ENCODE results near the gene REC8. TPM values are rescaled to one million over a fixed set of nuclear protein-coding genes. Genes with fewer than 3 reads are reported as not detected.

Gene REC8
- total and polyA plus RNA-seq, 2 of the 13 experiments (the other 11 are each of a cell fraction or from before 2014, with no cell fraction given), result 3.4 to 14.7 TPM

DNA sequence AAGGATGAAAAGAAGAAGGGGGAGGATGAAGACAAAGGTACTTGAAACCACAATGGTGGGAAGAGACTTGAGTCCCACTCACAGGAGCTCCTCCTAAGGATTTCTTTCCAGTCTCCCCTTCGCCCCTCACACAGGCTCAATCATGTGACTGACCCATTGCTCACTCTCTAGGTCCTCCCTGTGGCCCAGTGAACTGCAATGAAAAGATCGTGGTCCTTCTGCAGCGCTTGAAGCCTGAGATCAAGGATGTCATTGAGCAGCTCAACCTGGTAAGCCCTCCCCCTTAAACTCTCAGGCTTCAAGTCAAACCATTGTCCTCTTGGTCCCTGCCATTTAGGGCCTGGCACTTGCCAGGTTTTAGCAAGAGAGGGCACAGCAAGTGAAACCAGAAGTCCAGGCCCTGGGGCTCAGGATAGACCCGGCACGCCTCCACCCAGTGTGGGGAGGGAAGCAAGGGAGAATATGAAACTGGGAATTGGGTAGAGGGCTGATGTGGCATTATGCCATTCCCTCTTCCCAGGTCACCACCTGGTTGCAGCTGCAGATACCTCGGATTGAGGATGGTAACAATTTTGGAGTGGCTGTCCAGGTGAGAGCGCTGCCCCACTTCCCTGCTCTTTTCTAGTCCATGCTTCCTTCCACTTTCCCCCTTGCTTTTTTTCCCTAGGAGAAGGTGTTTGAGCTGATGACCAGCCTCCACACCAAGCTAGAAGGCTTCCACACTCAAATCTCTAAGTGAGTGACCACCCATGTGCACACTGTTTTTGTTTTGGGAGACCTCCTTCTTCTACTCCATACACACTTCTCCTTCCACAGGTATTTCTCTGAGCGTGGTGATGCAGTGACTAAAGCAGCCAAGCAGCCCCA lies 34.1 kb upstream of the REC8 start (continued):
- TF ChIP-seq RFXAP (CRISPR knock-in tag; IDR thresholded peaks at IDR 0.05; ENCODE audit: borderline replicate concordance) (no peak), ERF (CRISPR knock-in tag; IDR thresholded peaks at IDR 0.05) (no peak), CENPT (CRISPR knock-in tag; IDR thresholded peaks at IDR 0.05; ENCODE audit: low read depth) (peak; percentile 56; the same call in 1 of the 2 replicates), ZFP62 (CRISPR knock-in tag; IDR thresholded peaks at IDR 0.05) (no peak), TARDBP (CRISPR knock-in tag; IDR thresholded peaks at IDR 0.05) (0 out of 2 replicates have a peak, but pooled peaks have one; percentile 34), POLR2G (IDR thresholded peaks at IDR 0.05; ENCODE audit: low read depth, low read length) (peak; percentile 31), SMAD9 (CRISPR knock-in tag; IDR thresholded peaks at IDR 0.05) (no peak), ZNF713 (CRISPR knock-in tag; IDR thresholded peaks at IDR 0.05) (no peak), EHMT2 (IDR thresholded peaks at IDR 0.05; ENCODE audit: borderline replicate concordance, low read depth, low read length) (no peak), BHLHE40 (IDR thresholded peaks at IDR 0.05; ENCODE audit: low read length) (peak; percentile 1; the same call in 1 of the 2 replicates), GATA4 (IDR thresholded peaks at IDR 0.05; ENCODE audit: borderline replicate concordance, low read depth) (0 out of 2 replicates have a peak, but pooled peaks have one; percentile 31), PCBP2 (optimal IDR thresholded peaks at IDR 0.05; ENCODE audit: low read depth, low read length, poor library complexity, severe bottlenecking) (peak; percentile 31), PAF1 (CRISPR knock-in tag; IDR thresholded peaks at IDR 0.05) (no peak), ZNF263 (CRISPR knock-in tag; IDR thresholded peaks at IDR 0.05) (0 out of 2 replicates have a peak, but pooled peaks have one; percentile 30), LCORL (IDR thresholded peaks at IDR 0.05) (no peak), LCORL (CRISPR knock-in tag; IDR thresholded peaks at IDR 0.05) (no peak), ARNT (IDR thresholded peaks at IDR 0.05) (no peak), ZSCAN20 (CRISPR knock-in tag; IDR thresholded peaks at IDR 0.05; ENCODE audit: borderline replicate concordance) (no peak)
- TF ChIP-seq, protein P1, sequence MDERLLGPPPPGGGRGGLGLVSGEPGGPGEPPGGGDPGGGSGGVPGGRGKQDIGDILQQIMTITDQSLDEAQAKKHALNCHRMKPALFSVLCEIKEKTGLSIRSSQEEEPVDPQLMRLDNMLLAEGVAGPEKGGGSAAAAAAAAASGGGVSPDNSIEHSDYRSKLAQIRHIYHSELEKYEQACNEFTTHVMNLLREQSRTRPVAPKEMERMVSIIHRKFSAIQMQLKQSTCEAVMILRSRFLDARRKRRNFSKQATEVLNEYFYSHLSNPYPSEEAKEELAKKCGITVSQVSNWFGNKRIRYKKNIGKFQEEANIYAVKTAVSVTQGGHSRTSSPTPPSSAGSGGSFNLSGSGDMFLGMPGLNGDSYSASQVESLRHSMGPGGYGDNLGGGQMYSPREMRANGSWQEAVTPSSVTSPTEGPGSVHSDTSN (CRISPR knock-in tag; IDR thresholded peaks at IDR 0.05), result no peak
- TF ChIP-seq, protein P2, sequence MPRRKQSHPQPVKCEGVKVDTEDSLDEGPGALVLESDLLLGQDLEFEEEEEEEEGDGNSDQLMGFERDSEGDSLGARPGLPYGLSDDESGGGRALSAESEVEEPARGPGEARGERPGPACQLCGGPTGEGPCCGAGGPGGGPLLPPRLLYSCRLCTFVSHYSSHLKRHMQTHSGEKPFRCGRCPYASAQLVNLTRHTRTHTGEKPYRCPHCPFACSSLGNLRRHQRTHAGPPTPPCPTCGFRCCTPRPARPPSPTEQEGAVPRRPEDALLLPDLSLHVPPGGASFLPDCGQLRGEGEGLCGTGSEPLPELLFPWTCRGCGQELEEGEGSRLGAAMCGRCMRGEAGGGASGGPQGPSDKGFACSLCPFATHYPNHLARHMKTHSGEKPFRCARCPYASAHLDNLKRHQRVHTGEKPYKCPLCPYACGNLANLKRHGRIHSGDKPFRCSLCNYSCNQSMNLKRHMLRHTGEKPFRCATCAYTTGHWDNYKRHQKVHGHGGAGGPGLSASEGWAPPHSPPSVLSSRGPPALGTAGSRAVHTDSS (CRISPR knock-in tag; conservative IDR thresholded peaks at IDR 0.05), result no peak
- TF ChIP-seq, protein P3, sequence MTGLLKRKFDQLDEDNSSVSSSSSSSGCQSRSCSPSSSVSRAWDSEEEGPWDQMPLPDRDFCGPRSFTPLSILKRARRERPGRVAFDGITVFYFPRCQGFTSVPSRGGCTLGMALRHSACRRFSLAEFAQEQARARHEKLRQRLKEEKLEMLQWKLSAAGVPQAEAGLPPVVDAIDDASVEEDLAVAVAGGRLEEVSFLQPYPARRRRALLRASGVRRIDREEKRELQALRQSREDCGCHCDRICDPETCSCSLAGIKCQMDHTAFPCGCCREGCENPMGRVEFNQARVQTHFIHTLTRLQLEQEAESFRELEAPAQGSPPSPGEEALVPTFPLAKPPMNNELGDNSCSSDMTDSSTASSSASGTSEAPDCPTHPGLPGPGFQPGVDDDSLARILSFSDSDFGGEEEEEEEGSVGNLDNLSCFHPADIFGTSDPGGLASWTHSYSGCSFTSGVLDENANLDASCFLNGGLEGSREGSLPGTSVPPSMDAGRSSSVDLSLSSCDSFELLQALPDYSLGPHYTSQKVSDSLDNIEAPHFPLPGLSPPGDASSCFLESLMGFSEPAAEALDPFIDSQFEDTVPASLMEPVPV (CRISPR knock-in tag; IDR thresholded peaks at IDR 0.05), result 0 out of 2 replicates have a peak, but pooled peaks have one; percentile 27
- TF ChIP-seq, protein P4, sequence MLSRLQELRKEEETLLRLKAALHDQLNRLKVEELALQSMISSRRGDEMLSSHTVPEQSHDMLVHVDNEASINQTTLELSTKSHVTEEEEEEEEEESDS (CRISPR knock-in tag; IDR thresholded peaks at IDR 0.05; ENCODE audit: borderline replicate concordance), result no peak
- TF ChIP-seq, protein P5, sequence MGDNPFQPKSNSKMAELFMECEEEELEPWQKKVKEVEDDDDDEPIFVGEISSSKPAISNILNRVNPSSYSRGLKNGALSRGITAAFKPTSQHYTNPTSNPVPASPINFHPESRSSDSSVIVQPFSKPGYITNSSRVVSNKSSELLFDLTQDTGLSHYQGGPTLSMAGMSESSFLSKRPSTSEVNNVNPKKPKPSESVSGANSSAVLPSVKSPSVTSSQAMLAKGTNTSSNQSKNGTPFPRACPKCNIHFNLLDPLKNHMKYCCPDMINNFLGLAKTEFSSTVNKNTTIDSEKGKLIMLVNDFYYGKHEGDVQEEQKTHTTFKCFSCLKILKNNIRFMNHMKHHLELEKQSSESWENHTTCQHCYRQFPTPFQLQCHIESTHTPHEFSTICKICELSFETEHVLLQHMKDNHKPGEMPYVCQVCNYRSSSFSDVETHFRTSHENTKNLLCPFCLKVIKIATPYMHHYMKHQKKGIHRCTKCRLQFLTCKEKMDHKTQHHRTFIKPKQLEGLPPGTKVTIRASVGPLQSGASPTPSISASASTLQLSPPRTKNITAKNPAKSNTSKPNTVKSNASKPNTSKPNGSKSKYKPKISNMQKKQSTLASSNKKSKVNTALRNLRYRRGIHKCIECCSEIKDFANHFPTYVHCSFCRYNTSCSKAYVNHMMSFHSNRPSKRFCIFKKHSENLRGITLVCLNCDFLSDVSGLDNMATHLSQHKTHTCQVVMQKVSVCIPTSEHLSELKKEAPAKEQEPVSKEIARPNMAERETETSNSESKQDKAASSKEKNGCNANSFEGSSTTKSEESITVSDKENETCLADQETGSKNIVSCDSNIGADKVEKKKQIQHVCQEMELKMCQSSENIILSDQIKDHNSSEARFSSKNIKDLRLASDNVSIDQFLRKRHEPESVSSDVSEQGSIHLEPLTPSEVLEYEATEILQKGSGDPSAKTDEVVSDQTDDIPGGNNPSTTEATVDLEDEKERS (CRISPR knock-in tag; IDR thresholded peaks at IDR 0.05), result no peak; the same call in 1 of the 2 replicates

Measured in HepG2 (cell line).